Measurements from ENCODE around the gene ETV3. TPM values are rescaled to one million over a fixed set of nuclear protein-coding genes. Genes with fewer than 3 reads are reported as not detected.

ETV3 gene
- total RNA-seq, 2 donors from 2014 or later = 26.9 to 40.6 TPM

GRCh38 chr1:157132111-157132510, 6.1 kb downstream of the ETV3 start:
- H3K4me1 ChIP-seq (ENCODE audit: control insufficient read depth, insufficient read depth, low read length) = peaks cover 34% of the 10 kb centered on the region
- H3K27ac ChIP-seq (ENCODE audit: low read depth, low read length) = peak overlapping the region; percentile 20
- H3K36me3 ChIP-seq (ENCODE audit: control insufficient read depth, insufficient read depth, low read length) = peaks cover 85% of the 10 kb centered on the region
- H3K4me3 ChIP-seq (ENCODE audit: low read length) = peak overlapping the region; percentile 15
- DNase-seq = no peak
- TF ChIP-seq CTCF (conservative IDR thresholded peaks at IDR 0.05) = no peak
- Mint-ChIP-seq H3K36me3 (ENCODE audit: low read depth) (peaks cover 62% of the 10 kb centered on the region), H3K9me3 (no peaks in the 10 kb centered on the region), H3K4me1 (peaks cover 66% of the 10 kb centered on the region), H3K4me3 (no peak overlapping the region), H3K27me3 (ENCODE audit: insufficient read depth) (no peaks in the 10 kb centered on the region), H3K27ac (peak overlapping the region; percentile 40)
- H3K9ac ChIP-seq (ENCODE audit: extremely low read depth, low read length, poor library complexity, severe bottlenecking) = peak overlapping the region; percentile 42
- 76 to 97% methylated on average over 4 to 5 of the region's 5 CpGs for WGBS, 2 experiments (ENCODE audit: insufficient coverage in 1 of 2, insufficient read length in 1 of 2)
- no peaks in the 10 kb centered on the region for H3K9me3 ChIP-seq (ENCODE audit: control insufficient read depth, low read length)
- no peaks in the 10 kb centered on the region for H3K27me3 ChIP-seq (ENCODE audit: control insufficient read depth, insufficient read depth, low read length, poor library complexity, severe bottlenecking)

GRCh38 chr1:157131281-157131680, 6.9 kb downstream of the ETV3 start:
- Mint-ChIP-seq H3K27ac (no peak overlapping the region), H3K4me1 (peaks cover 60% of the 10 kb centered on the region)
- no peak for TF ChIP-seq CTCF (conservative IDR thresholded peaks at IDR 0.05)

DNA sequence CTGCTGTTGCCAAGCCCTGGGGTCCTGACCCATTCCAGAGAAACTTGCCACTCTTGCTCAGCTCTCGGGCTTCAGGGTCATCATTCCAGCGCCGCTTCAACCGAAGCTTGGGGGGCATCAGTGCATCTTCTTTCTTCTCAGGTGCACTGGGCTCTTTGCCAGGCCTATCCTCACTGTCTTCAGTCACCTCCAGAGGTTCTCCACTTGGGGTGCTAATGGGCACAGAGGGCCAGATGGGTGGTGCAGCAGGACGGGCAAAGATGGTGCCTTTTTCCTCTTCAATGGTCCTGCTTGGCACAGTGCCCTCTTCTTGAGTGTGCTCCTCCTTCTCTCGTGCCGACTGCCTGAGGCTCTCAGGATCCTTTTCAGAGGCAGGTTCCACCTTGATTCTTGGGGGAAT, 13.3 kb downstream of the ETV3 start:
- peaks cover 61% of the 10 kb centered on the region for H3K36me3 Mint-ChIP-seq (ENCODE audit: low read depth)

More at GRCh38 chr1:157131281-157131680, 6.9 kb downstream of the ETV3 start:
- peaks cover 92% of the 10 kb centered on the region for H3K36me3 ChIP-seq (ENCODE audit: control insufficient read depth, insufficient read depth, low read length)
- Mint-ChIP-seq H3K9me3 (no peaks in the 10 kb centered on the region), H3K27me3 (ENCODE audit: insufficient read depth) (no peaks in the 10 kb centered on the region), H3K4me3 (no peak overlapping the region), H3K36me3 (ENCODE audit: low read depth) (peaks cover 67% of the 10 kb centered on the region)
- no peak for DNase-seq
- H3K27me3 ChIP-seq (ENCODE audit: control insufficient read depth, insufficient read depth, low read length, poor library complexity, severe bottlenecking) = no peaks in the 10 kb centered on the region
- H3K9me3 ChIP-seq (ENCODE audit: control insufficient read depth, low read length) = no peaks in the 10 kb centered on the region
- no peak overlapping the region for H3K27ac ChIP-seq (ENCODE audit: low read depth, low read length)
- H3K4me1 ChIP-seq (ENCODE audit: control insufficient read depth, insufficient read depth, low read length) = peaks cover 31% of the 10 kb centered on the region
- H3K4me3 ChIP-seq (ENCODE audit: low read length) = no peak overlapping the region
- H3K9ac ChIP-seq (ENCODE audit: extremely low read depth, low read length, poor library complexity, severe bottlenecking) = no peak overlapping the region
- 40 to 42% methylated on average over 1 to 4 of the region's 4 CpGs for WGBS, 2 experiments (ENCODE audit: insufficient coverage in 1 of 2, insufficient read length in 1 of 2)

More for the DNA sequence above, 13.3 kb downstream of the ETV3 start:
- TF ChIP-seq CTCF (conservative IDR thresholded peaks at IDR 0.05) = peak; percentile 39
- H3K27ac ChIP-seq (ENCODE audit: low read depth, low read length) = no peak overlapping the region
- WGBS, 2 experiments (ENCODE audit: insufficient coverage in 1 of 2, insufficient read length in 1 of 2) = 91 to 92% methylated on average over 7 of the region's 7 CpGs
- H3K4me1 ChIP-seq (ENCODE audit: control insufficient read depth, insufficient read depth, low read length) = peaks cover 3% of the 10 kb centered on the region
- H3K27me3 ChIP-seq (ENCODE audit: control insufficient read depth, insufficient read depth, low read length, poor library complexity, severe bottlenecking) = no peaks in the 10 kb centered on the region
- H3K36me3 ChIP-seq (ENCODE audit: control insufficient read depth, insufficient read depth, low read length) = peaks cover 87% of the 10 kb centered on the region
- H3K27me3 Mint-ChIP-seq (ENCODE audit: insufficient read depth) = no peaks in the 10 kb centered on the region
- H3K4me3 ChIP-seq (ENCODE audit: low read length) = no peak overlapping the region
- no peak overlapping the region for H3K9ac ChIP-seq (ENCODE audit: extremely low read depth, low read length, poor library complexity, severe bottlenecking)
- H3K4me1 Mint-ChIP-seq = peaks cover 35% of the 10 kb centered on the region
- DNase-seq = peak; percentile 45
- H3K27ac Mint-ChIP-seq = peak overlapping the region; percentile 41
- H3K4me3 Mint-ChIP-seq = no peak overlapping the region
- no peaks in the 10 kb centered on the region for H3K9me3 Mint-ChIP-seq
- no peaks in the 10 kb centered on the region for H3K9me3 ChIP-seq (ENCODE audit: control insufficient read depth, low read length)
